HG02943 (cell line): ENCODE data around the gene TMEM59L.
"Not testable (repeated sequence)": the region's sequence is repeated elsewhere in the genome, so short reads cannot be mapped to it uniquely, and the experiment has no call there.

Experiments
- ATAC-seq: cut with Tn5 transposase; IDR thresholded peaks from one replicate; pipeline ENCODE4 v1.9.1; 2021; ENCODE audit warnings: mild to moderate bottlenecking, low read depth, moderate library complexity; ENCODE audit not compliant: unreplicated experiment

The TMEM59L gene

DNA sequence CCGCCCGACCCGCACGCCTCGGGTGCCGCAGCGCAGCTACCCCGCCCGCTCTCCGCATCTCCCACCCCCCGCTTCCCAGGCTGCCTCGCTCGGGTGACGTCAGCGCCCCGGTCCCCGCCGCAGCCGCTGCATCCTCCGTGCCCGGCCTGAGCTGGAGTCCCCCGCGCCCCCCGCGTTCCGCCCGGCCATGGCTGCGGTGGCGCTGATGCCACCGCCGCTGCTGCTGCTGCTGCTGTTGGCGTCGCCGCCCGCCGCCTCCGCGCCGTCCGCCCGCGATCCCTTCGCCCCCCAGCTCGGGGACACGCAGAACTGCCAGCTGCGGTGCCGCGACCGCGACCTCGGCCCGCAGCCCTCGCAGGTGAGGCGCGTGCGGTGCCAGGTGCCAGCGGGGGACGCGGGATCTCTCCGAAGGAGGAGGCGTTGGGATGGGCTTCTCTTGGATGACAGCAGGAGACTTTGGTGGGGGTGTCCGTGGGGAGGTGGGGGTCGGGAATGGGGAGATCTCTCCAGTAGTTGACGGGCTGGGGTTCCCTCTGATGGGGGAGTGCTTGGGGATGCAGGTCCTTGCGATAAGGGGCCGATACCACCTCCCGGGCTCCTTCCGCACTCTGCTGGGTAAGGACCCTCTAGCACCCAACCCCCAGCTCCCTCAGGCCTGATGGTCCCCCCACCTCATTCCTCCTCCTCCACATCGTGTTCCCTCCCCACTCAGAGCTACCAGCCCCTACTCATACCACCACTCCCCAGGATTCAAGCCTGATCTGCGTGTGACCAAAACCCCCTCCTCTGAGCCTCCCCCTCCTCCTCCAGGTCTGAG is at the start of gene TMEM59L:
Gene TMEM59L, plus strand, starts transcription at position 99 of the 817 bp plus-strand sequence. Its CDS starts 89 bp downstream, at position 188.
- ATAC-seq, result no peak

DNA sequence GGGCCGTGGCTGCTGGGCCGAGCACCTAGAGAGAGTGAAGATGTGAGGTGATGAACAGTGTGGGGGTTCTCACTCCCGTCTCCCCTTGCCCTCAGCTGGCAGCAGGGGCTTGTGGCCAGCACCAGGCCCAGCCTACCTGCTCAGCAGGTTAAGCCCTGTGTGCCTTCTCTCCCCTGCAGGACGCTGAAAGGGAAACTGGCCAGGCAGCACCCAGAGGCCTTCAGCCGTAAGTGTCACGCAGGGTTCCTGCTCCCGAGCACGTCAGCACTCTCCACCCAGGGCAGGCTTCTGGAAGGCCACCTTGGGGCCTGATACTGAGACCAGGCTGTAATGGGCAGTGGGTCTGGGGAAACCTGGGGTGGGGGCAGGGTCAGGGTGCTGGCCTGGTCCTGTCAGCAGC is 45.7 kb upstream of the TMEM59L start:
- no peak for ATAC-seq

DNA sequence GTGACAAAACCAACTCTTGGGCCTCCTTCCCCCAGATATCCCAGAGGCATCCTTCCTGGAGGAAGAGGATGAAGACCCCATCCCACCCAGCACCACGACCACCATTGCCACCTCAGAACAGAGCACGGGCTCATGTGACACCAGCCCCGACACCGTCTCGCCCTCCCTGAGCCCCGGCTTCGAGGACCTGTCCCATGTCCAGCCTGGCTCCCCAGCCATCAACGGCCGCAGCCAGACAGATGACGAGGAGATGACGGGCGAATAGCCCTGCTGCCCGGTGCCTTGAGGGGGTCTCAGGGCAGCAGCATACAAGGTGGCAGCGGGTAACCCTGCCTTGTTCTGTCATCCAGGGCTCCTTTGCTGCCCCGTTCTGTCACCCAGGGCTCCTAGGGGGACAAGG is 44.3 kb upstream of the TMEM59L start:
- ATAC-seq, result no peak

GRCh38 chr19:18571564-18572344 is 40.9 kb upstream of the TMEM59L start, which contains the start of gene UBA52:
Gene UBA52, plus strand, starts transcription at chr19:18571857. Its CDS starts 1,444 bp downstream, at chr19:18573301.
- ATAC-seq, result peak; percentile 84

GRCh38 chr19:18574691-18575291 is 37.9 kb upstream of the TMEM59L start:
- no peak for ATAC-seq

DNA sequence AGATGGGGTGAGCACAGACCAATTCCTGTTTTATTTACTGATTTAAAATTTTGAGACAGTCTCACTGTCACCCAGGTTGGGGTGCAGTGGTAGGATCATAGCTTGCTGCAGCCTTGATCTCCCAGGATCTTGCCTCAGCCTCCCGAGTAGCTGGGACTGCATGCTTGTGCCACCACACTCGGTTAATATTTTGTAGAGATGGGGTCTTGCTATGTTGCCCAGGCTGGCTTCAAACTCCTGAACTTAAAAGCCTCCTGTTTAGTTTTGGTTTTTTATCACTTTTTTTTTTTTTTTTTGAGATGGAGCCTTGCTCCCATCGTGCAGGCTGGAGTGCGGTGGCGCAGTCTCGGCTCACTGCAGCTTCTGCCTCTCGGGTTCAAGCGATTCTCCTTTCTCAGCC is 36.3 kb upstream of the TMEM59L start:
- ATAC-seq, result no peak

DNA sequence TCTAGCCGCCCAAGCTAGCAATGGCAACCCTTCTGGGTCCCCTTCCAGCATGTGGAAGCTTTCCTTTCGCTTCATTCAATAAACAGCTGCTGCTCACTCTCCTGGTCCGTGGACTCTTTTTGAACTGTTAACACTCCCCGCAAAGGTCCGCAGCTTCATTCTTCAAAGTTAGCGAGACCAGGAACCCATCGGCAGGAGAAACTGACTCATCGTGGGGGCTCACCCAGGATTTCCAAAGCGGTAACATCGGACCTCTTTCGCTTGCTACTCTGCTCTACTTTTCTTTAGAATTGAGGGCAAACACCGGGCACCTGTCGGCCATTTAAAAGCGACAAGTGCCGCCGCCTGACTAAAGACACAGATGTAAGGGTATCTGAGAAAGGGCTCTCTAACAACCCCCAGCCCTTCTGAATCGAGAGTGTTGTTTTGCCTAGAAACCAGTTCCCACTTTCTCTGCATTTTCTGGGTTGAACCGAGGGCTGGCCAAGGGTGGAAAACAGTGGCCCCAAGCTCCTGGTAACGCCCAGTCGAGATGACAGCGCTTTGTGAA is 35.2 kb upstream of the TMEM59L start:
- ATAC-seq, result no peak

DNA sequence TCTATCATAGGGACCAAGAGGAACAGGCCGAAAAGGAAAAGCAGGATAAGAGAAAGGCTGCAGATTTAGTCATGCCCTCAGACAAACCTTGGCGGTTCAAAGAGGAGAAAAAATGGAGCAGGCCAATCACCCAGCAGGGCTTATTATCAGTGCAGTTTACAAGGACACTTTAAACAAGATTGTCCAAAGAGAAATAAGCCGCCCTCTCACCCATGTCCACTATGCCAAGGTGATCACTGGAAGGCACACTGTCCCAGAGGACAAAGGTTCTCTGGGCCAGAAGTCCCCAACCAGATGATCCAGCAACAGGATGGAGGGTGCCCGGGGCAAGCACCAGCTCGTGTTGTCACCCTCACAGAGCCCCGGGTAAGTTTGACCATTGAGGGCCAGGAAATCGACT is 32.4 kb upstream of the TMEM59L start:
- no peak for ATAC-seq

DNA sequence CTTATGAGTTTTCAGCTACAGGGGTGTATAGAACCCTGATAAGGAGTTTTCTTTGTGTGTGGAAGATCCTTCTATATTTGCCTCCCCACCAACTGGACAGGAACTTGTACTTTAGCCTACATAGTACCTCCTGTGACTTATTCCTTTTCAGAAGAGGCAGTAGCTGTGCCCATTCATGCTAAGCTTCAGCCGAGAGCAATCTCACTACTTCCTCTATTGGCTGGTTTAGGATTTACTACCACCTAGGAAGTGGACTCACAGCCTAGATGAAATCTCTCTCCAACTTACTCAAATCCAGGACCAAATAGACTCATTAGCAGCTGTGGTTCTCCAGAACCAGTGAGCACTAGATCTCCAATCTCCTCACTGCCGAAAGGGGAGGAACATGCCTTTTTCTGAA is 26.4 kb upstream of the TMEM59L start:
- ATAC-seq, result no peak

DNA sequence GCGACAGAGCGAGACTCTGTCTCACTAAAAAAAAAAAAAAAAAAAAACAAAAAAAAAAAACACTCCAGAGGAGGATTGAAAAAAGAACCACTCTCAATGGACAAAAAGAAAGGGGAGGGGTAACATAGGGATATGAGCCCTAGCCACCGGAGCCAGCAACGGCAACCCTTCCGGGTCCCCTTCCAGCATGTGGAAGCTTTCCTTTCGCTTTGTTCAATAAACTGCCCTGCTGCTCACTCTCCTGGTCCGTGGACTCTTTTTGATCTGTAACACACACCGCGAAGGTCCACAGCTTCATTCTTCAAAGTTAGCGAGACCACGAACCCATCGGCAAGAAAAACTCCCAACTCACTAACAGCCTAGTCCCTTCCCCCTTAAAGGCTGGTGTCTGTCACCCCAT is 25.1 kb upstream of the TMEM59L start:
- ATAC-seq, result no peak

DNA sequence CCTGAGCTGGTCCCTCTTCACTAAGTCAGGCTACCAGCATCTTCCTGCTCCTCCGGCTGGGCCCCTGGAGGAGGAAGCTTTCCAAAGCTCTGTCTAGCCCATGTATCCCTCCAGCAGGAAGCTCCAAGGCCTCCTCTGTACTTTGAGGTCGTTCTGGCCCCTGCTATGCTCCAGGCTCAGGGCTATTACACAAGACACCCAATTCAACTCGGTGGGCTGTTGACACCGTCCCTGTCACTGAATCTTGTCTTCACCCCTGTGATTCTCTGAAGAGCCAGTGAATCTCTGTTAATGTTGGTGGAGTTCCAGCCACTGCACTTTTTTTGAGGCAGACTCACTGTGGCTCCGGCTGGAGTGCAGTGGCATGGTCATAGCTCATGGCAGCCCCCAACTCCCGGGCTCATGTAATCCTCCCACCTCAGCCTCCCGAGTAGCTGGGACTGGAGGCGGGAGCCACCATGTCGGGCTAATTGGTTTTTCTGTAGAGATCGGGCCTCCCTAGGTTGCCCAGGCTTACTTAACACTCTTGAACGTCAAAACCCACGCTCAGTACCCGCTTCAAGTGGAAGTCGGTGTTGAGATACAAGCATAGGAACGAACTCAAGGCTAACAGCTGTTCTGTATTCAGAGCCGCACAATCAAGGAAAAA is 24.6 kb upstream of the TMEM59L start:
- peak; percentile 3 for ATAC-seq

DNA sequence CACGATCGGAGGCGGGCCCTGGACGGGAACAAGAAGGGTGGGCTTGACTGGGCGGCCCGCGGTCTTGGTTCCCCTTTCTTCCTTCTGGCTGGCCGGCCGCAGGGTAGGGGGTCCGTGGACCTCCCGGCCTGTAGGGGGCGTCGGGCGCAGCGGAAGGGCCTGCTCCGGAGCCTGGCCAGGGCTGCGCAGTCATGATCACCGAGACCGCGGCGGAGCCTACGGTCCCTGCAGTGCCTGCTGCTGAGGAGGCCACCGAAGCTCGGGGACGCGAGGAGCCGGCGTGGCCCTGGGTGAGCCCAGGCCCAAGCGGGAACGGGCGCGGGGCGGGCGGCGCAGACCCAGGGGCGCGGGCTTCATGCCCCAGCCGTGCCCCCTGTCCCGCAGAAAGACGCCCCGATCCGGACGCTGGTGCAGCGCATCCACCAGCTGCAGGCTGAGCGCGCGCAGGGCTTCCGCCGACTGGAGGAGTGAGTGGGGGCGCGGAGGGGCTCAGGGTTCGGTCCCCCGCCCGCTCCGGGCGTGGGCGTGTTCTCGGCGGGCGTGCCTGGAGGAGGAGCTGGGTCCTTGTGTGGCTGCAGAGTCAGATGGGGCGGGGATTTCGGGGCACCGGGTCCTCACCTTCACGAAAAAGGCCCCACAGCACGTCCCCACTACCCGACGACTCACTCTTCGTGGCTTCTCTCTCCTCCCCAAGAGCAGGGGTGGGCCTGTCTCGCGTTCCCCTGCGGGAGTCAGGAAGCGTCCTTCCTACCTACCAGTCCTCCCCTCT is 23.9 kb upstream of the TMEM59L start, which contains the start of gene REX1BD:
Gene REX1BD, plus strand, starts transcription at position 188 of the 769 bp plus-strand sequence. Its CDS starts 4 bp downstream, at position 192.
- ATAC-seq, result peak; percentile 55

DNA sequence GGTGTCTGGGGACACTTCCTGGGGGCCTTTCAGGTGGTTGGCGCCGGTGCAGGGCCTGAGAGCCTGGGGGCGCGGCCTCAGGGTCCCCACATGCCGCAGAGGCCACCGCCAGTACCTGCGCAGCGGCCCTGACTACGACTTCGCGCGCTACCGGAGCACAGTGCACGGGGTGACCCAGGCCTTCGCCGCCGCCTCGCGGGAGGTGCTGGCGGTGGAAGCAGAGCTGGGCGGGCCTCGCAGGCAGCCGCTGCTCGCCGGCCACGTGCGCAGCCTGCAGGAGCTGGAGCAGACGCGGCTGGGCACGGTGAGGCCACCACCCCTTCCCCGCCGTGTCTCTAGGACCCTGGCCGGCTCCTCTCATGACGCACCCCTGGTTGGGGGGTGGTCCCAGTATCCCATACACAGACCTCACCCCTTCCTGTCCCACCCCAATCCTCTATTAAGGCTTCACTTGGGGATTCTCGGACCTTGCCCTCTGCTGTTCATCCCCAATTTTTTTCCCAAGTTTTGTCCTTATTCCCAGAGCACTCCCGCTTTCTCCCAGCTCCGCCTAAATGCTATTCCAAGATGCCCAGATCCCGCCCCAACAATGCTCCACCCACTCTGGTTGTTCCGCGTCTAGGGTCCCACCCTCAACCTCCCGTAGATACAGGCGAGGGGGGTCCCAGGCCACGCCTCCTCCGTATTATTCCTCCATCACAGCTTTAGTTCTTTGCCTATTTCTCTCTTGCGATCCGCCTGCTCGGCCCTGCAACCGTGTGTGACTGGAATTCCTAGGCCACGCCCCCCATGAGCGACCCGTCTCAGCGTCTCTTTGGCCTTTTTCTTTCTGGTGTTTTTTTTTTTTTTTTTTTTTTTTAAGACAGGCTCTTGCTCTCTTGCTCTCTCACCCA is 23.0 kb upstream of the TMEM59L start:
- peak; percentile 22 for ATAC-seq

DNA sequence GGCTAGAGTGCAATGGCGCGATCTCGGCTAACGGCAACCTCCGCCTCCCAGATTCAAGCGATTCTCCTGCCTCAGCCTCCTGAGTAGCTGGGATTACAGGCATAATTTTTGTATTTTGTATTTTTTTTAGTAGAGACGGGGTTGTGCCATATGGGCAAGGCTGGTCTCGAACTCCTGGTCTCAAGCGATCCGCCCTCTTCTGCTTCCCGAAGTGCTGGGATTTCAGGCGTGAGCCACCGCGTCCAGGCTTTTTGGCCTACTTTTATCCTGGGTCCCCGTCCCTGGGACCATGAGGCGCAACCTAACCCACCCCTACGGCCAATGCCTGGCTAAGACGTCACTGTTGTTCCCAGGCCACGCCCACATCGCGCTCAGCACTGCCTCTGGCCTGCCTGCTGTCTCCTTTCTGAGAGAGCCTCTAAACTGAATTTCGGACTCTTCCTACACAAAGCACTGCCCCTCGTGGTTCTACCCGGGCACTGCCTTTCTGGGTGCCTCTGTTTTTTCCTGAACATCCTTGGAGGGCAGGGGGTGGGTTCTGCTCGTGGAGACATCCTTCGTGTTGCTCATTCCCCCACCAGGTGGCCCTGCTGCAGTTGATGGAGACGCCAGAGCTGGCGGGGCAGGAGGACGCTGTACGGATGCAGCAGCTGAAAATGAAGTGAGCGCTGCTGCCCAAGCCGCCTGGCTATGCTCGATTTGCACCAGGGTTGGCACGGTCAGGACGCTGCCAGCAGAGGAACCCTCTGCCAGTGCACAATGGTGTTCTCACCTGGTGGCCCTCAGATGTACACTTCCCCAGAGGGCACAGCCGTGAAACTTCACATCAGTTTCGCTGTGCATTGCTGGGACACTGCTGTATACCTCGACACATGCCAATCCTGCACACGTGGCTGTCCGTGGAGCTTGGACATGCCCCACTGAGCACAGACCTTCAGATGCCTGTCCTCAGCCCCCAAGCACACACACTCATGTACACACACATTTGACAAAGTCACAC is 22.1 kb upstream of the TMEM59L start:
- no peak for ATAC-seq

DNA sequence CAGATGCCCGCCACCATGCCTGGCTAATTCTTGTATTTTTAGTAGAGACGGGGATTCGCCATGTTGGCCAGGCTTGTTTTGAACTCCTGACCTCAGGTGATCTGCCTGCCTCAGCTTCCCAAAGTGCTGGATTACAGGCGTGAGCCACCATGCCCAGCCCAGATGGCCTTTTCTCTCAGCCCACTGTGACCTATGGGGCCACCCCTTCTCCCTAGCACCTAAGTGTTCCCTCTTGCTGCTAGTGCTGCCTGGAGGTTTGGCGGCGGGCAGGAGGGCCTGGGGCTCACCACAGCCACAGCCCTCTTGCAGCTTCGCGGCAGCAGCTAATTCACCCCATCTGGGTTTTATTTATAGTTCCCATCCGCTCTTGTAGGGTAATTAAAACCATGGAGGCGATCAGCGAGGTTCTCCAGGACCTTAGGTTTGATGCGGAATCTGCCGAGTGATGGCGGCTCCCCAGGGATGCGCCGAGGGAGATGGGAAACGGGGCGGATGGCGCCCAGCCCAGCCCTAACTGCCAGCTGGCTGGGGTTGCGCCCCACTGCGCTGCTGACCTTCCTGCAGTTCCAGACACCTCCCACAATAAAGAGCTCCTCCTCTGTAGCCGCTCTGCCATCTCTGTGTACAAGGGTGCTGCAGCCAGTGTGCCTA is 20.8 kb upstream of the TMEM59L start:
- ATAC-seq, result no peak

DNA sequence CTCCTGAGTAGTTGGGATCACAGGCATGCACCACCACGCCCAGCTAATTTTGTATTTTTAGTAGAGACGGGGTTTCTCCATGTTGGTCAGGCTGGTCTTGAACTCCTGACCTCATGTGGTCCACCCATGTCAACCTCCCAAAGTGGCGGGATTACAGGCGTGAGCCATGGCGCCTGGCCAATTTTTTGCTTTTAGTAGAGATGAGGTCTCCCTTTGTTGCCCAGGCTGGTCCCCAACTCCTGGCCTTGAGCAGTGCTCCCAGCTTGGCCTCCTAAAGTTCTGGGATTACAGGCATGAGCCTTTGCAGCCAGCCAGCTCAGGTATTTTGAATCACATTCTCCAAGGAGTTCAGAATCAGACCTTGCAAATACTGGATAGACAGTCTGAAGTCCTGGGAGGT is 19.9 kb upstream of the TMEM59L start:
- ATAC-seq, result not testable (repeated sequence)
